Left ventricle myocardium inferior (tissue), 1 donor: ENCODE data around the gene OR13G1. TPM values are rescaled to one million over a fixed set of nuclear protein-coding genes. Genes with fewer than 3 reads are reported as not detected.
"Not testable (repeated sequence)": the region's sequence is repeated elsewhere in the genome, so short reads cannot be mapped to it uniquely, and the experiment has no call there.

Source experiments
- DNase-seq: peaks from one replicate; pipeline ENCODE4 v3.0.0-alpha.2; 2020
- H3K27ac ChIP-seq: fragments of 200-600 bp; replicated peaks from 2 replicates; pipeline ENCODE4 v1.8.0; 2021
- H3K27me3 ChIP-seq: fragments of 200-600 bp; 2 replicates; pipeline ENCODE4 v1.8.0; 2021; ENCODE audit warnings: low read depth
- H3K36me3 ChIP-seq: fragments of 200-600 bp; 2 replicates; pipeline ENCODE4 v1.8.0; 2021
- H3K4me1 ChIP-seq: fragments of 200-600 bp; 2 replicates; pipeline ENCODE4 v1.8.0; 2021
- H3K4me3 ChIP-seq: fragments of 200-600 bp; 2 replicates; pipeline ENCODE4 v1.8.0; 2021; ENCODE audit warnings: mild to moderate bottlenecking, moderate library complexity
- H3K9me3 ChIP-seq: fragments of 200-600 bp; replicated peaks from 2 replicates; pipeline ENCODE4 v1.8.0; 2021
- intact Hi-C: fragments of 100-400 bp; cut with micrococcal nuclease; formaldehyde crosslinking; loops from one replicate; pipeline ENCODE4 v1.11.0; 2022
- long read RNA-seq: library from polyadenylated mRNA; unstranded; transcript quantifications from one replicate; pipeline ENCODE4 v2.0.0, GENCODE V29; 2021
- total RNA-seq: library from RNA; stranded (reverse); fragmentation: NEBNext Ultra II Directional; extraction: Animal tissue kit (Norgen Biotek cat#: 25700); gene quantifications from one replicate; pipeline ENCODE4 v1.2.1, GENCODE V29; 2021
- TF ChIP-seq, protein P1 (sequence below): fragments of 200-600 bp; IDR thresholded peaks from 2 replicates; pipeline ENCODE4 v1.8.0; 2021; ENCODE audit warnings: antibody characterized with exemption, mild to moderate bottlenecking, borderline replicate concordance
- donor health status: DM: no; HTN: yes; CAD: no; lungs with severe emphysema.

Gene OR13G1, protein sequence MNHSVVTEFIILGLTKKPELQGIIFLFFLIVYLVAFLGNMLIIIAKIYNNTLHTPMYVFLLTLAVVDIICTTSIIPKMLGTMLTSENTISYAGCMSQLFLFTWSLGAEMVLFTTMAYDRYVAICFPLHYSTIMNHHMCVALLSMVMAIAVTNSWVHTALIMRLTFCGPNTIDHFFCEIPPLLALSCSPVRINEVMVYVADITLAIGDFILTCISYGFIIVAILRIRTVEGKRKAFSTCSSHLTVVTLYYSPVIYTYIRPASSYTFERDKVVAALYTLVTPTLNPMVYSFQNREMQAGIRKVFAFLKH
- total RNA-seq: not detected
- long read RNA-seq: 0 reads

GRCh38 chr1:247679639-247680038, at the start of gene OR13G1:
TSS of gene OR13G1 (minus strand) at chr1:247679739. CDS start at chr1:247673041, 6,698 bp downstream.
- H3K27me3 ChIP-seq: no peaks in the 10 kb centered on the region
- intact Hi-C loops: no loop called here
- TF ChIP-seq, protein P1, sequence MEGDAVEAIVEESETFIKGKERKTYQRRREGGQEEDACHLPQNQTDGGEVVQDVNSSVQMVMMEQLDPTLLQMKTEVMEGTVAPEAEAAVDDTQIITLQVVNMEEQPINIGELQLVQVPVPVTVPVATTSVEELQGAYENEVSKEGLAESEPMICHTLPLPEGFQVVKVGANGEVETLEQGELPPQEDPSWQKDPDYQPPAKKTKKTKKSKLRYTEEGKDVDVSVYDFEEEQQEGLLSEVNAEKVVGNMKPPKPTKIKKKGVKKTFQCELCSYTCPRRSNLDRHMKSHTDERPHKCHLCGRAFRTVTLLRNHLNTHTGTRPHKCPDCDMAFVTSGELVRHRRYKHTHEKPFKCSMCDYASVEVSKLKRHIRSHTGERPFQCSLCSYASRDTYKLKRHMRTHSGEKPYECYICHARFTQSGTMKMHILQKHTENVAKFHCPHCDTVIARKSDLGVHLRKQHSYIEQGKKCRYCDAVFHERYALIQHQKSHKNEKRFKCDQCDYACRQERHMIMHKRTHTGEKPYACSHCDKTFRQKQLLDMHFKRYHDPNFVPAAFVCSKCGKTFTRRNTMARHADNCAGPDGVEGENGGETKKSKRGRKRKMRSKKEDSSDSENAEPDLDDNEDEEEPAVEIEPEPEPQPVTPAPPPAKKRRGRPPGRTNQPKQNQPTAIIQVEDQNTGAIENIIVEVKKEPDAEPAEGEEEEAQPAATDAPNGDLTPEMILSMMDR: no peak
- H3K4me1 ChIP-seq: no peaks in the 10 kb centered on the region
- H3K4me3 ChIP-seq: no peak within 1 kb of the TSS
- peaks cover 4% of the 10 kb centered on the region for H3K9me3 ChIP-seq
- no peak within 1 kb of the TSS for H3K27ac ChIP-seq
- no peaks in the 10 kb centered on the region for H3K36me3 ChIP-seq
- no peak for DNase-seq

- Histone ChIP-seq H3K4me1 (no peaks in the 10 kb centered on the region), H3K4me3 (no peak overlapping the region), H3K27ac (no peak overlapping the region), H3K27me3 (no peaks in the 10 kb centered on the region), H3K36me3 (no peaks in the 10 kb centered on the region), H3K9me3 (peaks cover 34% of the 10 kb centered on the region)
- intact Hi-C loops: no loop called here
- DNase-seq: no peak
- TF ChIP-seq, protein P1: no peak
Observed at GRCh38 chr1:247721222-247721621, 41.7 kb upstream of the OR13G1 start.

- Histone ChIP-seq H3K27me3 (no peaks in the 10 kb centered on the region), H3K4me3 (no peak within 1 kb of the TSS), H3K4me1 (no peaks in the 10 kb centered on the region), H3K9me3 (peaks cover 16% of the 10 kb centered on the region), H3K36me3 (no peaks in the 10 kb centered on the region), H3K27ac (no peak within 1 kb of the TSS)
- TF ChIP-seq, protein P1: no peak
- intact Hi-C loops: no loop called here
- DNase-seq: no peak
Observed at GRCh38 chr1:247716546-247716945, 37.0 kb upstream of the OR13G1 start, which contains the start of gene OR6F1. TSS of gene OR6F1 (minus strand) at chr1:247716646. CDS start at chr1:247712755, 3,891 bp downstream.

GRCh38 chr1:247713753-247714152, 34.2 kb upstream of the OR13G1 start:
- H3K27ac ChIP-seq: no peak overlapping the region
- no peaks in the 10 kb centered on the region for H3K36me3 ChIP-seq
- no peak overlapping the region for H3K4me3 ChIP-seq
- H3K4me1 ChIP-seq: no peaks in the 10 kb centered on the region
- peaks cover 2% of the 10 kb centered on the region for H3K9me3 ChIP-seq
- H3K27me3 ChIP-seq: no peaks in the 10 kb centered on the region
- TF ChIP-seq, protein P1: no peak
- intact Hi-C loops: no loop called here
- no peak for DNase-seq

DNA sequence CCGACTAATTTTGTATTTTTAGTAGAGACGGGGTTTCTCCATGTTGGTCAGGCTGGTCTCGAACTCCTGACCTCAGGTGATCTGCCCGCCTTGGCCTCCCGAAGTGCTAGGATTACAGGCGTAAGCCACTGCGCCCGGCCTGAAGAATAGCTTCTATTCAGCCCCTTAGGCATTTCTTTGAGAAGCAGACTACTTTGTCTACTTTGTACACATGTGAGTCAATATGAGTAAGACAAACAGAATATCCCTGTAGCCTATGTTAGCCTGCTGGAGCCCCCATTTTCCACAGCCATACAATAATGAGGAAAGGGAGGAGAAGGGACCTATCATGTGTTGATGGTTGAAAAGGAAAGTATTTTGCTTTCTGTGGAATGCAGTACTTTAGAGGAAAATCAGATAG, 31.1 kb upstream of the OR13G1 start:
- not testable (repeated sequence) for H3K4me1 ChIP-seq, H3K9me3 ChIP-seq

DNA sequence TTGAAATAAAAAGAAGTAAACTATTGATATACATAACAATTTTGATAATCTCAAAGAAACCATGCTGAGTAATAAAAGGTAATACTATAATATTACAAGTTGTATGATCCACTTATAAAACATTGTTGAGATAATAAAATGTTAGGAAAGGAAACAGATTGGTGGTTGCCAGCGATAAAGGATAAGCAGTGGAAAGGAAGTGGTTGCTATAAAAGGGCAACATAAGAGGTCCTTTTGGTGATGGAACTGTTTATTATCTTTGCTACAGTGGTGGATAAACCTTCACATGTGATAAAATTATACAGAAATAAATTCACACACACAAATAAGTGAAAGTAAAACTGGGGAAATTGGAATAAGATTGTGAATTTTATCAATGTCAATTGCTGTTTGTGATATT, 21.8 kb upstream of the OR13G1 start:
- Histone ChIP-seq H3K4me3 (no peak overlapping the region), H3K27ac (no peak overlapping the region), H3K9me3 (peaks cover 15% of the 10 kb centered on the region), H3K36me3 (no peaks in the 10 kb centered on the region), H3K27me3 (no peaks in the 10 kb centered on the region), H3K4me1 (no peaks in the 10 kb centered on the region)
- intact Hi-C loops: no loop called here
- no peak for DNase-seq
- TF ChIP-seq, protein P1: no peak

More for the DNA sequence above, 31.1 kb upstream of the OR13G1 start:
- H3K27me3 ChIP-seq, DNase-seq, H3K36me3 ChIP-seq, intact Hi-C loops, H3K27ac ChIP-seq, H3K4me3 ChIP-seq: not testable (repeated sequence)
